Measurements from ENCODE around the gene PTPRJ. TPM values are rescaled to one million over a fixed set of nuclear protein-coding genes. Genes with fewer than 3 reads are reported as not detected.

The PTPRJ gene
- total and polyA plus RNA-seq, 9 of the 15 experiments (the other 6 are each of a cell fraction or from before 2014, with no cell fraction given) = 0.56 to 10.7 (median 4.8) TPM

GRCh38 chr11:48017831-48018527, 37.6 kb downstream of the PTPRJ start (continued):
- no peak for TF ChIP-seq ZNF592 (IDR thresholded peaks at IDR 0.05)
- TF ChIP-seq ZBTB12 (CRISPR knock-in tag; IDR thresholded peaks at IDR 0.05) = no peak
- TF ChIP-seq SREBF1 (IDR thresholded peaks at IDR 0.05; ENCODE audit: borderline replicate concordance, low read depth, low read length) = no peak
- no peak for TF ChIP-seq FOS (IDR thresholded peaks at IDR 0.05; ENCODE audit: extremely low read depth, insufficient read length)
- no peak for TF ChIP-seq PBX2 (CRISPR knock-in tag; IDR thresholded peaks at IDR 0.05; ENCODE audit: low read depth)
- TF ChIP-seq PBX2 (tag; conservative IDR thresholded peaks at IDR 0.05; ENCODE audit: low read depth) = no peak

Data from K562 (cell line).